ENCODE measurements around the gene AFAP1. TPM values are rescaled to one million over a fixed set of nuclear protein-coding genes. Genes with fewer than 3 reads are reported as not detected.
A peak's percentile ranks its signal among the peaks of the same experiment; 100 is the strongest.

The AFAP1 gene
- total RNA-seq, 1 donor from 2014 or later, result 6.7 TPM

DNA sequence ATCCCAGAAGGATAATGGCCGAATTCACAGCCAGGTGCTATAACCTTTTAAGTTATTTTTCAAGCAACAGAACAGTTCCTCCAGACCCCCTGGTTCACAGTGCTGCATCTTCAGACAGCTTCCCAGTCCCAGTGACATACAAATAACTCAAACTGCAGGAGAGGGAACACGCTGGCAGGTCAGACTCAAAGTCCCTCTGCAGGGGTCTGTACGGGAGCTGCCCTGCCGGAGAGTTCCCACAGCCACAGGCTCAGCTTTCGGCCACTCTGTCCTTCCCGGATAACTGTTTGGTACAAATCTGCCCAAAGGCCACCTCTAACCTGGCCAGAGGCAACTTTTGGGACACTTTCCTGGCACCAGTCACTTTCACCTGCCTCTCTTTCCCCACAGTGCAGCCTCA is 230.2 kb downstream of the AFAP1 start:
- Mint-ChIP-seq H3K4me3 (no peak overlapping the region), H3K27me3 (ENCODE audit: insufficient read depth, low read depth) (peaks cover 9% of the 10 kb centered on the region), H3K36me3 (no peaks in the 10 kb centered on the region), H3K4me1 (peaks cover 42% of the 10 kb centered on the region), H3K27ac (peak overlapping the region; percentile 72), H3K9me3 (no peaks in the 10 kb centered on the region)
- Histone ChIP-seq H3K79me2 (ENCODE audit: low read depth) (no peaks in the 10 kb centered on the region), H3K36me3 (no peaks in the 10 kb centered on the region), H3F3A (ENCODE audit: low read depth) (no peaks in the 10 kb centered on the region), H3K4me3 (no peak overlapping the region), H3K4me1 (peaks cover 34% of the 10 kb centered on the region), H3K4me2 (no peak overlapping the region), H3K27ac (no peak overlapping the region), H2AFZ (replicated peaks) (no peak overlapping the region), H3K27me3 (no peaks in the 10 kb centered on the region), H3K9ac (no peak overlapping the region), H3K9me3 (ENCODE audit: low read depth) (no peaks in the 10 kb centered on the region), H4K20me1 (ENCODE audit: low read depth) (no peaks in the 10 kb centered on the region)
- no peak for DNase-seq (ENCODE audit: low spot score)
- TF ChIP-seq, protein P1, sequence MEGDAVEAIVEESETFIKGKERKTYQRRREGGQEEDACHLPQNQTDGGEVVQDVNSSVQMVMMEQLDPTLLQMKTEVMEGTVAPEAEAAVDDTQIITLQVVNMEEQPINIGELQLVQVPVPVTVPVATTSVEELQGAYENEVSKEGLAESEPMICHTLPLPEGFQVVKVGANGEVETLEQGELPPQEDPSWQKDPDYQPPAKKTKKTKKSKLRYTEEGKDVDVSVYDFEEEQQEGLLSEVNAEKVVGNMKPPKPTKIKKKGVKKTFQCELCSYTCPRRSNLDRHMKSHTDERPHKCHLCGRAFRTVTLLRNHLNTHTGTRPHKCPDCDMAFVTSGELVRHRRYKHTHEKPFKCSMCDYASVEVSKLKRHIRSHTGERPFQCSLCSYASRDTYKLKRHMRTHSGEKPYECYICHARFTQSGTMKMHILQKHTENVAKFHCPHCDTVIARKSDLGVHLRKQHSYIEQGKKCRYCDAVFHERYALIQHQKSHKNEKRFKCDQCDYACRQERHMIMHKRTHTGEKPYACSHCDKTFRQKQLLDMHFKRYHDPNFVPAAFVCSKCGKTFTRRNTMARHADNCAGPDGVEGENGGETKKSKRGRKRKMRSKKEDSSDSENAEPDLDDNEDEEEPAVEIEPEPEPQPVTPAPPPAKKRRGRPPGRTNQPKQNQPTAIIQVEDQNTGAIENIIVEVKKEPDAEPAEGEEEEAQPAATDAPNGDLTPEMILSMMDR (IDR thresholded peaks at IDR 0.05), result no peak
- no peak for TF ChIP-seq EZH2 (IDR thresholded peaks at IDR 0.05)
- TF ChIP-seq EZH2phosphoT487 (IDR thresholded peaks at IDR 0.05), result no peak

DNA sequence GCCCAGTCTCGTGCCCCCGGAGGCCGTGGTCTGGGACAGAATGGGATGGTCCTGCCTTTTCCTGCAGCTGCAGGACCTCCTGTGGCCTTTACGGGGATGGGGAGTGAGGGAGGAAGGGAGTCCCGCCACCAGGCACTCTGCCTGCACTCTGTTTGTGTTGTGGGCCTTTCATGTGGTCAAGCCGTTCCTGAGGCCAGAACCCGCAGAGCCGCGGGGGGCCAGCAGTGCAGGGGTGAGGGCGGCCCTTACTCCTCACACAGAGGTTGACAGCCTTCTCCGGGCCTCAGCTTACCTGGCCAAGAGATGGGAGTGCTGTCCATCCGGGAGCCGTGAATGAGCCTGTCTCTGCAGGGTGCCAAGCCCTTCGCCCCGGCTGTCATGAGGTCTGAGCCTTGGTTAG is 230.7 kb downstream of the AFAP1 start:
- Histone ChIP-seq H3K27ac (no peak overlapping the region), H3F3A (ENCODE audit: low read depth) (no peaks in the 10 kb centered on the region), H3K27me3 (no peaks in the 10 kb centered on the region), H4K20me1 (ENCODE audit: low read depth) (no peaks in the 10 kb centered on the region), H3K4me3 (no peak overlapping the region), H3K4me2 (no peak overlapping the region), H3K9me3 (ENCODE audit: low read depth) (no peaks in the 10 kb centered on the region), H3K4me1 (peaks cover 34% of the 10 kb centered on the region), H3K79me2 (ENCODE audit: low read depth) (no peaks in the 10 kb centered on the region), H3K9ac (no peak overlapping the region), H3K36me3 (no peaks in the 10 kb centered on the region), H2AFZ (replicated peaks) (no peak overlapping the region)
- H3K4me3 Mint-ChIP-seq, result no peak overlapping the region
- TF ChIP-seq, protein P1 (IDR thresholded peaks at IDR 0.05), result no peak
- TF ChIP-seq EZH2 (IDR thresholded peaks at IDR 0.05), result no peak
- TF ChIP-seq EZH2phosphoT487 (IDR thresholded peaks at IDR 0.05), result no peak
- H3K4me1 Mint-ChIP-seq, result peaks cover 42% of the 10 kb centered on the region
- no peaks in the 10 kb centered on the region for H3K36me3 Mint-ChIP-seq
- H3K9me3 Mint-ChIP-seq, result no peaks in the 10 kb centered on the region
- no peak overlapping the region for H3K27ac Mint-ChIP-seq
- H3K27me3 Mint-ChIP-seq (ENCODE audit: insufficient read depth, low read depth), result peaks cover 9% of the 10 kb centered on the region
- no peak for DNase-seq (ENCODE audit: low spot score)

Other genes with a start within 250 kb of the AFAP1 start
- 0.24 and 1.2 TPM in 2 replicates for gene ABLIM2, start 219.0 kb upstream of the AFAP1 start, total RNA-seq (ENCODE audit: low replicate concordance)

Data from neural progenitor cell (in vitro differentiated cells).